ENCODE data around the gene NDRG3. TPM values are rescaled to one million over a fixed set of nuclear protein-coding genes. Genes with fewer than 3 reads are reported as not detected.

Gene NDRG3
- total and polyA plus RNA-seq, 2 of the 8 experiments (the other 6 are each of a cell fraction or from before 2014, with no cell fraction given), result 25.7 to 32.3 TPM

DNA sequence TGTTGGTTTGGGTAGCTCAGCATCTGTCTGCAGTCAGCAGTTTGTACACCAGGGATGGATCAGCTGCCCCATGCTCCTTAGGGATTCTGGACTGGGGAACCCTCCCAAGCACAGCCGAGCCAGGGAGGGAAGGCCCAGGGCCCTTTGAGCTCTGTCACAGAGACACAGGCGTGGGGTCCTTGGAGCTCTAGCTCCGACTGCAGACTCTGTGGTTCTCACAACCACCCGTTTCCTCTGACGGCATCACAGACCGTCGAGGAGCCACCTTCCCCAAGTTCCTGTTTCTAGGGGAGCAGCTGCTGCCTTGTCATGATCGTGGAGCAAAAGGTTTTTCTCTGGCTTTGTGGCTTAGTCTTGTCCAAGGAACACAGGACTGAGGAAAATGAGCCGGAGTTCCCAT, 99.9 kb downstream of the NDRG3 start, which contains the start of gene SLA2 (continued):
- no peak for TF ChIP-seq SAP30 (IDR thresholded peaks at IDR 0.05; ENCODE audit: insufficient read depth, insufficient replicate concordance, low read length)
- no peak for TF ChIP-seq CEBPB (IDR thresholded peaks at IDR 0.05; ENCODE audit: low read depth, low read length)

Data from H1 (cell line).